ENCODE measurements around the gene PIGH. TPM values are rescaled to one million over a fixed set of nuclear protein-coding genes. Genes with fewer than 3 reads are reported as not detected.

PIGH gene
- total RNA-seq, 3 donors from 2014 or later, result 16.6 to 20.0 (median 16.7) TPM

GRCh38 chr14:67555518-67556090, 44.5 kb downstream of the PIGH start:
- DNase-seq (no peak), ATAC-seq (no peak)
- intact Hi-C loops (cut with DNase I, micrococcal nuclease), result no loop called here
- no peak for TF ChIP-seq CTCF (IDR thresholded peaks at IDR 0.05)
- H3K4me1 ChIP-seq (ENCODE audit: low read depth), result no peaks in the 10 kb centered on the region
- H3K4me3 ChIP-seq, result no peak overlapping the region
- no peaks in the 10 kb centered on the region for H3K9me3 ChIP-seq
- H3K36me3 ChIP-seq (ENCODE audit: low read depth), result no peaks in the 10 kb centered on the region

GRCh38 chr14:67554341-67554740, 45.7 kb downstream of the PIGH start:
- Histone ChIP-seq H3K4me3 (no peak overlapping the region), H3K9me3 (no peaks in the 10 kb centered on the region), H3K36me3 (ENCODE audit: low read depth) (no peaks in the 10 kb centered on the region), H3K4me1 (ENCODE audit: low read depth) (no peaks in the 10 kb centered on the region)
- ATAC-seq (no peak), DNase-seq (no peak)
- no peak for TF ChIP-seq CTCF (IDR thresholded peaks at IDR 0.05)
- intact Hi-C loops (cut with DNase I, micrococcal nuclease), result no loop called here

- Histone ChIP-seq H3K9me3 (no peaks in the 10 kb centered on the region), H3K36me3 (ENCODE audit: low read depth) (no peaks in the 10 kb centered on the region), H3K4me3 (no peak overlapping the region), H3K4me1 (ENCODE audit: low read depth) (no peaks in the 10 kb centered on the region)
- intact Hi-C loops (cut with DNase I, micrococcal nuclease), result no loop called here
- ATAC-seq, result no peak
- DNase-seq, result no peak
- TF ChIP-seq CTCF (IDR thresholded peaks at IDR 0.05), result no peak
Measured at GRCh38 chr14:67553547-67553946, 46.5 kb downstream of the PIGH start.

- Histone ChIP-seq H3K4me1 (ENCODE audit: low read depth) (no peaks in the 10 kb centered on the region), H3K36me3 (ENCODE audit: low read depth) (no peaks in the 10 kb centered on the region), H3K4me3 (no peak overlapping the region), H3K9me3 (no peaks in the 10 kb centered on the region)
- ATAC-seq (no peak), DNase-seq (no peak)
- no peak for TF ChIP-seq CTCF (IDR thresholded peaks at IDR 0.05)
- intact Hi-C loops (cut with DNase I, micrococcal nuclease), result no loop called here
Measured at GRCh38 chr14:67551940-67552339, 48.1 kb downstream of the PIGH start.

- no peaks in the 10 kb centered on the region for H3K4me1 ChIP-seq (ENCODE audit: low read depth)
- ATAC-seq (no peak), DNase-seq (no peak)
- no peak for TF ChIP-seq CTCF (IDR thresholded peaks at IDR 0.05)
- no peaks in the 10 kb centered on the region for H3K36me3 ChIP-seq (ENCODE audit: low read depth)
- intact Hi-C loops (cut with DNase I, micrococcal nuclease), result no loop called here
- H3K4me3 ChIP-seq, result no peak overlapping the region
- no peaks in the 10 kb centered on the region for H3K9me3 ChIP-seq
Measured at GRCh38 chr14:67551123-67551522, 48.9 kb downstream of the PIGH start.

GRCh38 chr14:67549734-67550133, 50.3 kb downstream of the PIGH start:
- H3K4me1 ChIP-seq (ENCODE audit: low read depth), result no peaks in the 10 kb centered on the region
- no peak overlapping the region for H3K4me3 ChIP-seq
- intact Hi-C loops (cut with DNase I, micrococcal nuclease), result no loop called here
- no peak for TF ChIP-seq CTCF (IDR thresholded peaks at IDR 0.05)
- ATAC-seq (no peak), DNase-seq (no peak)
- no peaks in the 10 kb centered on the region for H3K9me3 ChIP-seq
- H3K36me3 ChIP-seq (ENCODE audit: low read depth), result no peaks in the 10 kb centered on the region
